Peyer's patch (tissue), 4 donors: Measurements from ENCODE around the gene FGFR2.

Experiments used
- POLR2A ChIP-seq, 2 donors: fragments of 450-650 bp; IDR thresholded peaks; one replicate each; pipeline ENCODE4 v1.5.1; 2017; ENCODE audit warnings: antibody characterized with exemption in 2 of 2, mild to moderate bottlenecking in 2 of 2, moderate library complexity in 2 of 2
- TF ChIP-seq, protein P1 (sequence below), 6 experiments: fragments of 450-650 bp in 4 of 6; fragments of 200-600 bp in 2 of 6; sonication (generic) in 1 of 6; IDR thresholded peaks; one replicate each; pipeline ENCODE4 v1.5.1; 2017 to 2019; ENCODE audit warnings: antibody characterized with exemption in 6 of 6, mild to moderate bottlenecking in 3 of 6, moderate library complexity in 1 of 6

GRCh38 chr10:121578965-121579364 is 19.3 kb downstream of the FGFR2 start:
- TF ChIP-seq, protein P1, sequence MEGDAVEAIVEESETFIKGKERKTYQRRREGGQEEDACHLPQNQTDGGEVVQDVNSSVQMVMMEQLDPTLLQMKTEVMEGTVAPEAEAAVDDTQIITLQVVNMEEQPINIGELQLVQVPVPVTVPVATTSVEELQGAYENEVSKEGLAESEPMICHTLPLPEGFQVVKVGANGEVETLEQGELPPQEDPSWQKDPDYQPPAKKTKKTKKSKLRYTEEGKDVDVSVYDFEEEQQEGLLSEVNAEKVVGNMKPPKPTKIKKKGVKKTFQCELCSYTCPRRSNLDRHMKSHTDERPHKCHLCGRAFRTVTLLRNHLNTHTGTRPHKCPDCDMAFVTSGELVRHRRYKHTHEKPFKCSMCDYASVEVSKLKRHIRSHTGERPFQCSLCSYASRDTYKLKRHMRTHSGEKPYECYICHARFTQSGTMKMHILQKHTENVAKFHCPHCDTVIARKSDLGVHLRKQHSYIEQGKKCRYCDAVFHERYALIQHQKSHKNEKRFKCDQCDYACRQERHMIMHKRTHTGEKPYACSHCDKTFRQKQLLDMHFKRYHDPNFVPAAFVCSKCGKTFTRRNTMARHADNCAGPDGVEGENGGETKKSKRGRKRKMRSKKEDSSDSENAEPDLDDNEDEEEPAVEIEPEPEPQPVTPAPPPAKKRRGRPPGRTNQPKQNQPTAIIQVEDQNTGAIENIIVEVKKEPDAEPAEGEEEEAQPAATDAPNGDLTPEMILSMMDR (IDR thresholded peaks at IDR 0.05): no peak
- no peak for TF ChIP-seq POLR2A (IDR thresholded peaks at IDR 0.05)
